ENCODE data around the gene GALNT2. TPM values are rescaled to one million over a fixed set of nuclear protein-coding genes. Genes with fewer than 3 reads are reported as not detected.

Gene GALNT2
- total and polyA plus RNA-seq, 10 of the 15 experiments (the other 5 are each of a cell fraction or from before 2014, with no cell fraction given) = 0.52 to 27.7 (median 16.3) TPM

GRCh38 chr1:230144758-230145504 lies 77.9 kb downstream of the GALNT2 start (continued):
- no peak for TF ChIP-seq REST (IDR thresholded peaks at IDR 0.05; ENCODE audit: low read depth, low read length)
- no peak for TF ChIP-seq CEBPB (IDR thresholded peaks at IDR 0.05; ENCODE audit: borderline replicate concordance in 1 of 2, low read depth in 2 of 2, low read length in 2 of 2)
- TF ChIP-seq ASH2L (IDR thresholded peaks at IDR 0.05; ENCODE audit: borderline replicate concordance, low read depth) = no peak
- no peak for TF ChIP-seq IKZF2 (IDR thresholded peaks at IDR 0.05)
- TF ChIP-seq TBL1XR1 (IDR thresholded peaks at IDR 0.05; ENCODE audit: low read depth, low read length) = no peak
- TF ChIP-seq CBFB (IDR thresholded peaks at IDR 0.05; ENCODE audit: low read depth) = no peak
- TF ChIP-seq FOXM1 (IDR thresholded peaks at IDR 0.05; ENCODE audit: low read depth, low read length) = no peak
- no peak for TF ChIP-seq SIN3A (IDR thresholded peaks at IDR 0.05; ENCODE audit: low read depth, low read length)
- no peak for TF ChIP-seq SIX5 (IDR thresholded peaks at IDR 0.05; ENCODE audit: low read depth, low read length, severe bottlenecking)
- TF ChIP-seq SP1 (IDR thresholded peaks at IDR 0.05; ENCODE audit: low read depth, low read length) = no peak
